GM21447 (cell line): ENCODE results near the gene ADPRH.
"Not testable (repeated sequence)": the region's sequence is repeated elsewhere in the genome, so short reads cannot be mapped to it uniquely, and the experiment has no call there.

ENCODE experiments used
- ATAC-seq: cut with Tn5 transposase; IDR thresholded peaks from one replicate; pipeline ENCODE4 v1.9.1; 2021; ENCODE audit not compliant: unreplicated experiment

ADPRH gene

GRCh38 chr3:119558626-119559317 lies 20.5 kb upstream of the ADPRH start:
- ATAC-seq, result no peak

- ATAC-seq, result peak; percentile 46
Observed at GRCh38 chr3:119559441-119559963, 19.8 kb upstream of the ADPRH start, which contains the start of gene CD80. Gene CD80, minus strand, starts transcription at chr3:119559614. Its CDS starts 1,886 bp downstream, at chr3:119557728.

- ATAC-seq, result no peak
Observed at GRCh38 chr3:119560160-119560559, 19.1 kb upstream of the ADPRH start.

GRCh38 chr3:119562307-119562961 lies 16.9 kb upstream of the ADPRH start:
- peak; percentile 67 for ATAC-seq

- ATAC-seq, result not testable (repeated sequence)
Observed at GRCh38 chr3:119563334-119563733, 16.0 kb upstream of the ADPRH start.

- no peak for ATAC-seq
Observed at GRCh38 chr3:119569156-119569555, 10.1 kb upstream of the ADPRH start.

- peak; percentile 83 for ATAC-seq
Observed at GRCh38 chr3:119570229-119570628, 9.1 kb upstream of the ADPRH start.

GRCh38 chr3:119571230-119571629 lies 8.1 kb upstream of the ADPRH start:
- ATAC-seq, result no peak

- ATAC-seq, result no peak
Observed at GRCh38 chr3:119571688-119572087, 7.6 kb upstream of the ADPRH start.

GRCh38 chr3:119575507-119575906 lies 3.8 kb upstream of the ADPRH start:
- ATAC-seq, result no peak

- ATAC-seq, result peak; percentile 78
Observed at GRCh38 chr3:119580067-119580760, 922 bp downstream of the ADPRH start.

GRCh38 chr3:119582178-119582577 lies 2.9 kb downstream of the ADPRH start:
- peak; percentile 36 for ATAC-seq

GRCh38 chr3:119585208-119585607 lies 5.9 kb downstream of the ADPRH start:
- no peak for ATAC-seq

GRCh38 chr3:119585856-119586570 lies 6.7 kb downstream of the ADPRH start:
- ATAC-seq, result no peak

GRCh38 chr3:119586733-119587172 lies 7.5 kb downstream of the ADPRH start:
- ATAC-seq, result no peak

GRCh38 chr3:119588112-119588511 lies 8.8 kb downstream of the ADPRH start:
- ATAC-seq, result peak; percentile 76

- ATAC-seq, result no peak
Observed at GRCh38 chr3:119589102-119589773, 9.9 kb downstream of the ADPRH start.

- ATAC-seq, result no peak
Observed at GRCh38 chr3:119590706-119591105, 11.4 kb downstream of the ADPRH start.

- no peak for ATAC-seq
Observed at GRCh38 chr3:119592861-119593260, 13.6 kb downstream of the ADPRH start.

- no peak for ATAC-seq
Observed at GRCh38 chr3:119594066-119594465, 14.8 kb downstream of the ADPRH start.
